Lower leg skin (tissue), 3 donors: ENCODE data around the gene USP11.

Experiments used
- CTCF ChIP-seq, 3 donors: fragments of 450-650 bp; IDR thresholded peaks; one replicate each; pipeline ENCODE4 v1.5.1; 2016; ENCODE audit warnings: antibody characterized with exemption in 3 of 3, mild to moderate bottlenecking in 3 of 3, moderate library complexity in 2 of 3
- POLR2A ChIP-seq, 2 donors: fragments of 450-650 bp; IDR thresholded peaks; one replicate each; pipeline ENCODE4 v1.6.1; 2016 to 2017; ENCODE audit warnings: antibody characterized with exemption in 2 of 2, mild to moderate bottlenecking in 1 of 2, moderate library complexity in 1 of 2

DNA sequence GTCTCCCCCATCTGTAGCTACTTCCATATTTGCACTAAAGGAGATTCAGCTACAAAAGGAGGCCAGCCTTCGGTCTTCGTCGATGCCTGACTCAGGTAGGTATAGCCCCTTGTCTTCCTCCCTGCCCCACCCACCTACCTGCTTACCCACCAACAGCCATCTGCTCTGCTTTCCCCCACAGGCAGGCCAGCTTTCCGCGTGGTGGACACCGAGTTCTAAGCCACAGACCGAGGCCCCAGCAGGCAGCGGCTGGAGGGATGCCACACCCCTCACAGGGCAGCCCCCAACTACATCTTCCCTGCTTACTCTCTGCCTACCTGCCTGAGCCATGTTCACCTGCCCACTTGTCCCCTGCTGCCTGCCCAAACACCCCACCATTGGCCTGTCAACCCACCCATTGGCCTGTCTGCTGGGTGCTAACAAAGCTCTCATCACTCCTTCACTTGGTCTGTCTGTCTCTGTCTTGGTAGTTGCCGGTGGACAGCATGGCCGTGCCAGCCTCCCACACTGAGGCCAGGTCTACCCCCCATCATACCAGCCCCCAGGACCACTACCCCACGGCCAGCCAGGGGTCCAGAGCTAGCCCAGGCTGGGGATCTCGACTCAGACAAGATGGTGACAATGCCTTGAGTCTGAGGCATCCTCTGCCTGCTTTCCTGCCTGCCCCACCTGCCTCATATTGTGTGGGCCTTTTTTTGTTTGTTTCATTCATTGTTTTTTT lies 4.1 kb upstream of the USP11 start:
- TF ChIP-seq POLR2A (IDR thresholded peaks at IDR 0.05) (no peak), CTCF (IDR thresholded peaks at IDR 0.05) (no peak)
